HPDE6-E6E7 (cell line): ENCODE measurements around the gene GRID2.
A peak's percentile ranks its signal among the peaks of the same experiment; 100 is the strongest.

Source experiments
- DNase-seq: peaks from one replicate; pipeline ENCODE4 v3.0.0; 2011; ENCODE audit warnings: missing footprints; ENCODE audit errors: extremely low spot score

GRID2 gene

GRCh38 chr4:93748373-93749291 is 1444.9 kb downstream of the GRID2 start:
- no peak for DNase-seq

GRCh38 chr4:93749292-93749761 is 1445.6 kb downstream of the GRID2 start:
- DNase-seq, result no peak

GRCh38 chr4:93751411-93751810 is 1447.6 kb downstream of the GRID2 start:
- DNase-seq, result no peak

GRCh38 chr4:93756101-93756500 is 1452.3 kb downstream of the GRID2 start:
- no peak for DNase-seq

- no peak for DNase-seq
These were observed 1455.7 kb downstream of the GRID2 start for GRCh38 chr4:93759506-93759905.

- DNase-seq, result no peak
These were observed 1456.5 kb downstream of the GRID2 start for GRCh38 chr4:93760284-93760683.

GRCh38 chr4:93761286-93761685 is 1457.5 kb downstream of the GRID2 start:
- no peak for DNase-seq

- DNase-seq, result peak; percentile 29
These were observed 1461.0 kb downstream of the GRID2 start for GRCh38 chr4:93764639-93765246.

- no peak for DNase-seq
These were observed 1464.2 kb downstream of the GRID2 start for GRCh38 chr4:93767917-93768316.

- DNase-seq, result no peak
These were observed 1466.4 kb downstream of the GRID2 start for GRCh38 chr4:93770201-93770600.

- DNase-seq, result no peak
These were observed 1468.1 kb downstream of the GRID2 start for GRCh38 chr4:93771640-93772411.

- no peak for DNase-seq
These were observed 1469.1 kb downstream of the GRID2 start for GRCh38 chr4:93772858-93773257.

GRCh38 chr4:93775551-93775950 is 1471.8 kb downstream of the GRID2 start:
- DNase-seq, result peak; percentile 19

GRCh38 chr4:93776386-93777080 is 1472.8 kb downstream of the GRID2 start:
- DNase-seq, result peak; percentile 50

GRCh38 chr4:93777081-93777460 is 1473.3 kb downstream of the GRID2 start:
- DNase-seq, result peak; percentile 6

GRCh38 chr4:93779228-93779627 is 1475.5 kb downstream of the GRID2 start:
- DNase-seq, result no peak

GRCh38 chr4:93780080-93780479 is 1476.3 kb downstream of the GRID2 start:
- DNase-seq, result no peak

GRCh38 chr4:93781198-93781597 is 1477.4 kb downstream of the GRID2 start:
- DNase-seq, result no peak

GRCh38 chr4:93786149-93786548 is 1482.4 kb downstream of the GRID2 start:
- no peak for DNase-seq

GRCh38 chr4:93788712-93789111 is 1484.9 kb downstream of the GRID2 start:
- DNase-seq, result peak; percentile 22

- peak; percentile 39 for DNase-seq
These were observed 1487.9 kb downstream of the GRID2 start for GRCh38 chr4:93791570-93792195.
